Peyer's patch (tissue), 4 donors: ENCODE results near the gene AGMO. TPM values are rescaled to one million over a fixed set of nuclear protein-coding genes. Genes with fewer than 3 reads are reported as not detected.

Experiments used
- DNase-seq, 3 donors: peaks; one replicate each; pipeline ENCODE4 v3.0.0-alpha.2; 2017 to 2019
- H3K27ac ChIP-seq, 4 donors: fragments of 200-600 bp; sonication (generic); one replicate each; pipeline ENCODE4 v1.5.1; 2016 to 2019
- H3K27me3 ChIP-seq, 2 donors: fragments of 200-600 bp; sonication (generic); one replicate each; pipeline ENCODE4 v1.5.1; 2019
- H3K36me3 ChIP-seq, 3 donors: fragments of 200-600 bp; sonication (generic); one replicate each; pipeline ENCODE4 v1.5.1; 2016 to 2019
- H3K4me1 ChIP-seq, 4 donors: fragments of 200-600 bp; sonication (generic); one replicate each; pipeline ENCODE4 v1.5.1; 2016 to 2019
- H3K4me3 ChIP-seq, 4 donors: fragments of 200-600 bp; sonication (generic); 1 replicate in 3 of 4; 2 replicates in 1 of 4; pipeline ENCODE4 v1.5.1; 2016 to 2019; ENCODE audit warnings: mild to moderate bottlenecking in 1 of 4
- H3K9me3 ChIP-seq, 4 donors: fragments of 200-600 bp; sonication (generic); one replicate each; pipeline ENCODE4 v1.5.1; 2016 to 2019; ENCODE audit warnings: mild to moderate bottlenecking in 1 of 4
- CTCF ChIP-seq, 6 experiments: fragments of 450-650 bp in 4 of 6; fragments of 200-600 bp in 2 of 6; sonication (generic) in 1 of 6; IDR thresholded peaks; one replicate each; pipeline ENCODE4 v1.5.1; 2017 to 2019; ENCODE audit warnings: antibody characterized with exemption in 6 of 6, mild to moderate bottlenecking in 3 of 6, moderate library complexity in 1 of 6
- POLR2A ChIP-seq, 2 donors: fragments of 450-650 bp; IDR thresholded peaks; one replicate each; pipeline ENCODE4 v1.5.1; 2017; ENCODE audit warnings: antibody characterized with exemption in 2 of 2, mild to moderate bottlenecking in 2 of 2, moderate library complexity in 2 of 2
- total RNA-seq, 4 donors: library from RNA; depleted of rRNA; stranded (reverse); fragments of >200 nt; gene quantifications; one replicate each; pipeline ENCODE4 v1.1.0, GENCODE V29; 2016

AGMO gene
- total RNA-seq, 4 donors from 2014 or later, result 0.83 to 25.7 (median 15.8) TPM

- H3K4me3 ChIP-seq, result no peak overlapping the region
- DNase-seq, result no peak
- TF ChIP-seq POLR2A (IDR thresholded peaks at IDR 0.05) (no peak), CTCF (IDR thresholded peaks at IDR 0.05) (no peak)
Observed at GRCh38 chr7:15566476-15566875, 4.7 kb upstream of the AGMO start.

GRCh38 chr7:15560968-15561367, 847 bp downstream of the AGMO start:
- TF ChIP-seq POLR2A (IDR thresholded peaks at IDR 0.05), result no peak
- TF ChIP-seq CTCF (IDR thresholded peaks at IDR 0.05), result no peak
- no peaks in the 10 kb centered on the region for H3K4me1 ChIP-seq
- no peaks in the 10 kb centered on the region for H3K36me3 ChIP-seq
- no peaks in the 10 kb centered on the region for H3K9me3 ChIP-seq
- peak overlapping the region in 3 of 4 donors; percentile 11 to 48 (median 42) for H3K4me3 ChIP-seq
- no peaks in the 10 kb centered on the region for H3K27me3 ChIP-seq
- no peak for DNase-seq
- peak overlapping the region in 2 of 4 donors; percentile 40 to 59 for H3K27ac ChIP-seq

More at GRCh38 chr7:15566476-15566875, 4.7 kb upstream of the AGMO start:
- H3K4me1 ChIP-seq, result no peaks in the 10 kb centered on the region
- H3K9me3 ChIP-seq, result no peaks in the 10 kb centered on the region
- H3K27me3 ChIP-seq, result no peaks in the 10 kb centered on the region
- H3K27ac ChIP-seq, result no peak overlapping the region
- H3K36me3 ChIP-seq, result no peaks in the 10 kb centered on the region

- TF ChIP-seq CTCF (IDR thresholded peaks at IDR 0.05), result no peak
- no peak for TF ChIP-seq POLR2A (IDR thresholded peaks at IDR 0.05)
- Histone ChIP-seq H3K4me3 (no peak overlapping the region), H3K27ac (no peak overlapping the region)
Observed at GRCh38 chr7:15559416-15559928, 2.3 kb downstream of the AGMO start.

GRCh38 chr7:15558756-15559155, 3.1 kb downstream of the AGMO start:
- H3K36me3 ChIP-seq, result no peaks in the 10 kb centered on the region
- no peak overlapping the region for H3K4me3 ChIP-seq
- TF ChIP-seq CTCF (IDR thresholded peaks at IDR 0.05) (no peak), POLR2A (IDR thresholded peaks at IDR 0.05) (no peak)
- no peaks in the 10 kb centered on the region for H3K27me3 ChIP-seq
- DNase-seq, result no peak
- H3K4me1 ChIP-seq, result no peaks in the 10 kb centered on the region
- H3K27ac ChIP-seq, result no peak overlapping the region
- H3K9me3 ChIP-seq, result no peaks in the 10 kb centered on the region

More at GRCh38 chr7:15559416-15559928, 2.3 kb downstream of the AGMO start:
- no peaks in the 10 kb centered on the region for H3K4me1 ChIP-seq
- H3K27me3 ChIP-seq, result no peaks in the 10 kb centered on the region
- no peaks in the 10 kb centered on the region for H3K9me3 ChIP-seq
- no peak for DNase-seq
- H3K36me3 ChIP-seq, result no peaks in the 10 kb centered on the region

- H3K27ac ChIP-seq, result no peak overlapping the region
- no peaks in the 10 kb centered on the region for H3K27me3 ChIP-seq
- no peak for DNase-seq
- TF ChIP-seq POLR2A (IDR thresholded peaks at IDR 0.05), result no peak
- TF ChIP-seq CTCF (IDR thresholded peaks at IDR 0.05), result no peak
- H3K4me3 ChIP-seq, result no peak overlapping the region
- no peaks in the 10 kb centered on the region for H3K36me3 ChIP-seq
- H3K9me3 ChIP-seq, result no peaks in the 10 kb centered on the region
- H3K4me1 ChIP-seq, result no peaks in the 10 kb centered on the region
Observed at GRCh38 chr7:15557686-15558085, 4.1 kb downstream of the AGMO start.

- TF ChIP-seq POLR2A (IDR thresholded peaks at IDR 0.05), result no peak
- no peak for TF ChIP-seq CTCF (IDR thresholded peaks at IDR 0.05)
- Histone ChIP-seq H3K36me3 (no peaks in the 10 kb centered on the region), H3K4me3 (peak overlapping the region in 1 of 4 donors; percentile 26), H3K4me1 (no peaks in the 10 kb centered on the region), H3K9me3 (no peaks in the 10 kb centered on the region), H3K27me3 (no peaks in the 10 kb centered on the region), H3K27ac (no peak overlapping the region)
- DNase-seq, result no peak
Observed at GRCh38 chr7:15557186-15557585, 4.6 kb downstream of the AGMO start.
